Measurements from ENCODE around the gene HRH1. TPM values are rescaled to one million over a fixed set of nuclear protein-coding genes. Genes with fewer than 3 reads are reported as not detected.

Gene HRH1
- total RNA-seq, 4 donors from 2014 or later: 1.8 to 16.3 (median 6.3) TPM

- TF ChIP-seq, protein P1, sequence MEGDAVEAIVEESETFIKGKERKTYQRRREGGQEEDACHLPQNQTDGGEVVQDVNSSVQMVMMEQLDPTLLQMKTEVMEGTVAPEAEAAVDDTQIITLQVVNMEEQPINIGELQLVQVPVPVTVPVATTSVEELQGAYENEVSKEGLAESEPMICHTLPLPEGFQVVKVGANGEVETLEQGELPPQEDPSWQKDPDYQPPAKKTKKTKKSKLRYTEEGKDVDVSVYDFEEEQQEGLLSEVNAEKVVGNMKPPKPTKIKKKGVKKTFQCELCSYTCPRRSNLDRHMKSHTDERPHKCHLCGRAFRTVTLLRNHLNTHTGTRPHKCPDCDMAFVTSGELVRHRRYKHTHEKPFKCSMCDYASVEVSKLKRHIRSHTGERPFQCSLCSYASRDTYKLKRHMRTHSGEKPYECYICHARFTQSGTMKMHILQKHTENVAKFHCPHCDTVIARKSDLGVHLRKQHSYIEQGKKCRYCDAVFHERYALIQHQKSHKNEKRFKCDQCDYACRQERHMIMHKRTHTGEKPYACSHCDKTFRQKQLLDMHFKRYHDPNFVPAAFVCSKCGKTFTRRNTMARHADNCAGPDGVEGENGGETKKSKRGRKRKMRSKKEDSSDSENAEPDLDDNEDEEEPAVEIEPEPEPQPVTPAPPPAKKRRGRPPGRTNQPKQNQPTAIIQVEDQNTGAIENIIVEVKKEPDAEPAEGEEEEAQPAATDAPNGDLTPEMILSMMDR (IDR thresholded peaks at IDR 0.05): no peak
- TF ChIP-seq POLR2A (IDR thresholded peaks at IDR 0.05): no peak
- H3K4me1 ChIP-seq: no peaks in the 10 kb centered on the region
- no peak overlapping the region for H3K4me3 ChIP-seq
- intact Hi-C loops (cut with DNase I; ENCODE audit: low total_unique reads): no loop called here
- no peak for DNase-seq
- no peaks in the 10 kb centered on the region for H3K36me3 ChIP-seq
- no peaks in the 10 kb centered on the region for H3K27me3 ChIP-seq
- H3K9me3 ChIP-seq: no peaks in the 10 kb centered on the region
- no peak overlapping the region for H3K27ac ChIP-seq
Observed at GRCh38 chr3:11246663-11246970, 92.3 kb downstream of the HRH1 start.

DNA sequence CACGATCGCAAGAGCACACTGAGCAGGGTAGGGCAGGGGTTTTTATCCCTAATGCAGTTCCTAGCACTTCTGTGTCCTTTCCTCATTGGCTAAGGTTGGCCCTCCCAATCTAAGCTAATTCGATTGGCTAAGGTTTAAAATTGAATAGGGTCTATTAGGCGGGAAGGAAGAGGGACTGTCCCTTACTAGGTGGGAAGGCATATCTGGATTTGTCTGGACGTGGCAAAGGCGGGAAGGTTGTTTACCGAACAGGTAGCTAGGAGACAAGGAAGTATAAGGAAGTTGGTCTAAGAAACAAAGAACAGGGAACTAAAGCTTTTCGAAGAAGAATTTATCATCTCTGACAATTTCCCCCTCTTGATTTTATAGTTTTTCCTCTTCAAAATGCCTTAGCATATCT, 93.1 kb downstream of the HRH1 start:
- no peaks in the 10 kb centered on the region for H3K36me3 ChIP-seq
- H3K27ac ChIP-seq: no peak overlapping the region
- H3K4me1 ChIP-seq: no peaks in the 10 kb centered on the region
- TF ChIP-seq, protein P1 (IDR thresholded peaks at IDR 0.05): no peak
- no peak for TF ChIP-seq POLR2A (IDR thresholded peaks at IDR 0.05)
- H3K27me3 ChIP-seq: no peaks in the 10 kb centered on the region
- DNase-seq: no peak
- H3K4me3 ChIP-seq: no peak overlapping the region
- no peaks in the 10 kb centered on the region for H3K9me3 ChIP-seq
- intact Hi-C loops (cut with DNase I; ENCODE audit: low total_unique reads): no loop called here

DNA sequence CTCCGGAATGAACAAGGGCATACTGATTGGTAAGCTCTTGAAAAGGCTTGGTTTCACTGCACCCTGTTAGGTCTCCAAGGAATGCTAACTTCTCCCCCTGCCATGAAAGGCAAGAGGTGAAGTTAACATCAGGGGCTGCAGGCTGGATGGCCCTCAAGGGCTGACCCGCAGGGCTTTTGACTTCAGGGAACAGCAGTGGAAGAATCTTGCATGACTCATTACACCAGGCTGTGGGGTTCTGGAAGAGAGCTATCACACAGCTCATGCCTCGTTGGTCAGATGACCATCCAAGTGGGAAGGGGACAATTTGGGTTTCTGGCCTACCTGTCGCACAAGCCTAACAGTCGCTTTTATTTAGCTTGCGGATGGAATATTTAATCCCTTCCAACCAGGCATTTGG, 94.3 kb downstream of the HRH1 start:
- Histone ChIP-seq H3K4me1 (no peaks in the 10 kb centered on the region), H3K27ac (no peak overlapping the region), H3K9me3 (no peaks in the 10 kb centered on the region), H3K36me3 (no peaks in the 10 kb centered on the region), H3K27me3 (no peaks in the 10 kb centered on the region), H3K4me3 (no peak overlapping the region)
- intact Hi-C loops (cut with DNase I; ENCODE audit: low total_unique reads): no loop called here
- no peak for DNase-seq
- TF ChIP-seq, protein P1 (IDR thresholded peaks at IDR 0.05): no peak
- TF ChIP-seq POLR2A (IDR thresholded peaks at IDR 0.05): no peak

DNA sequence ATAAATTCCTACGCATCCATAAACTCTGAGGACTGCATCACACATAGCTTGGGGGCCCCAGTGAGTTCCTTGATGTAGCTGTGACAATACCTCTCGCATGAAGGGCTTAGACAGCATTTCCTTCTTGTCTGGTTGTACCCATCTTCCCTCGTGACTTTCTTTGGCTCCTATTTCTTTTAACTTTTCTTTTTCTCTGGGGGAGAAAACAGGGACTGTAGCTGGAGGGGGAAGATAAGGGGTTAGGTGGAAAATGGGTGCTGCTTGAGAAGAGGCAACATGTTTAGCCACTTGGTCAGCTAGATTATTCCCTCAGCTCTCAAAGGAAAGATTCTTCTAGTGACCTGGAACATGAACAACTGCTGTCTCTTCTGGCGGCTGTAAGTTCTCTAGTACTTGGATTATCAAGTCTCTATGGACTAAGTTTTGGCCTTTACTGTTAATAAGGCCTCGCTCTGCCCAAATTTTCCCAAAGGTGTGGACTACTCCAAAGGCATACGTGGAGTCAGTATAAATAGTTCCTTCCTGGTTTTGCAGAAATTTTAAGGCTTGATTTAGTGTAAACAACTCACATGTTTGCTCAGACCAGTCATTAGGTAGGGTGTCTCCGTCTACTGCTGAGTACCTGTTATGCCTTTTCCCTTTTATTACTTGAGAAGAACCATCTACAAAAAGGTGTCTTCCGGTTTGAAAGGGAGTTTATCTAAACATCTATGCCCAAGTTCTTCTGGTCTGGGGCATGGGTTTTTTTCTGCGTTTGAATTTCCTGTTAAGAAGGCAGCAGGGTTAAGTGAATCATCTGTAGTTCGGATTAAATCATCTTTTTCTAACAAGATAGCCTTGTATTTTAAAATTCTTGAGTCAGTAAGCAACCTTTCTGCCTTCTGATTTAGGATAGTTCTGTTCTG, 96.9 kb downstream of the HRH1 start:
- Histone ChIP-seq H3K9me3 (no peaks in the 10 kb centered on the region), H3K36me3 (no peaks in the 10 kb centered on the region), H3K4me3 (no peak overlapping the region), H3K4me1 (no peaks in the 10 kb centered on the region), H3K27me3 (no peaks in the 10 kb centered on the region), H3K27ac (no peak overlapping the region)
- DNase-seq: no peak
- TF ChIP-seq, protein P1 (IDR thresholded peaks at IDR 0.05): no peak
- TF ChIP-seq POLR2A (IDR thresholded peaks at IDR 0.05): no peak
- intact Hi-C loops (cut with DNase I; ENCODE audit: low total_unique reads): no loop called here

GRCh38 chr3:11251807-11252176, 97.5 kb downstream of the HRH1 start:
- Histone ChIP-seq H3K9me3 (no peaks in the 10 kb centered on the region), H3K4me1 (no peaks in the 10 kb centered on the region), H3K27ac (no peak overlapping the region), H3K27me3 (no peaks in the 10 kb centered on the region), H3K36me3 (no peaks in the 10 kb centered on the region), H3K4me3 (no peak overlapping the region)
- TF ChIP-seq POLR2A (IDR thresholded peaks at IDR 0.05): no peak
- TF ChIP-seq, protein P1 (IDR thresholded peaks at IDR 0.05): no peak
- intact Hi-C loops (cut with DNase I; ENCODE audit: low total_unique reads): no loop called here
- no peak for DNase-seq

All from uterus (tissue), 4 donors.